GM18867 (cell line): ENCODE results near the gene MED26.
"Not testable (repeated sequence)": the region's sequence is repeated elsewhere in the genome, so short reads cannot be mapped to it uniquely, and the experiment has no call there.

Experiments used
- ATAC-seq: cut with Tn5 transposase; IDR thresholded peaks from one replicate; pipeline ENCODE4 v1.9.1; 2021; ENCODE audit warnings: mild to moderate bottlenecking, moderate library complexity; ENCODE audit not compliant: unreplicated experiment

The MED26 gene

GRCh38 chr19:16628183-16628983 lies at the start of gene MED26:
Gene MED26, minus strand, starts transcription at chr19:16628204. Its CDS starts 261 bp downstream, at chr19:16627943.
- ATAC-seq, result peak; percentile 78

GRCh38 chr19:16677055-16677454 lies 49.1 kb upstream of the MED26 start:
- no peak for ATAC-seq

- no peak for ATAC-seq
Measured at GRCh38 chr19:16676101-16676798, 48.2 kb upstream of the MED26 start.

- ATAC-seq, result not testable (repeated sequence)
Measured at GRCh38 chr19:16673839-16674238, 45.8 kb upstream of the MED26 start.

GRCh38 chr19:16673231-16673630 lies 45.2 kb upstream of the MED26 start:
- ATAC-seq, result no peak

- no peak for ATAC-seq
Measured at GRCh38 chr19:16671652-16672274, 43.8 kb upstream of the MED26 start.

GRCh38 chr19:16670291-16670690 lies 42.3 kb upstream of the MED26 start:
- no peak for ATAC-seq

GRCh38 chr19:16668702-16669101 lies 40.7 kb upstream of the MED26 start:
- ATAC-seq, result not testable (repeated sequence)

- no peak for ATAC-seq
Measured at GRCh38 chr19:16668176-16668575, 40.2 kb upstream of the MED26 start.

- no peak for ATAC-seq
Measured at GRCh38 chr19:16661480-16662034, 33.6 kb upstream of the MED26 start.

GRCh38 chr19:16660763-16661479 lies 32.9 kb upstream of the MED26 start, which contains the start of gene TMEM38A:
Gene TMEM38A, plus strand, starts transcription at chr19:16661139. Its CDS starts 79 bp downstream, at chr19:16661218.
- peak; percentile 20 for ATAC-seq

- peak; percentile 88 for ATAC-seq
Measured at GRCh38 chr19:16659832-16660708, 32.1 kb upstream of the MED26 start, which contains the start of gene SMIM7. Gene SMIM7, minus strand, starts transcription at chr19:16660144. Its CDS starts 34 bp downstream, at chr19:16660110.

- no peak for ATAC-seq
Measured at GRCh38 chr19:16659464-16659831, 31.4 kb upstream of the MED26 start.

- ATAC-seq, result no peak
Measured at GRCh38 chr19:16657384-16657783, 29.4 kb upstream of the MED26 start.

- no peak for ATAC-seq
Measured at GRCh38 chr19:16655727-16656126, 27.7 kb upstream of the MED26 start.

GRCh38 chr19:16654627-16655026 lies 26.6 kb upstream of the MED26 start:
- no peak for ATAC-seq

- no peak for ATAC-seq
Measured at GRCh38 chr19:16654140-16654539, 26.1 kb upstream of the MED26 start.

- ATAC-seq, result no peak
Measured at GRCh38 chr19:16652854-16653253, 24.9 kb upstream of the MED26 start.

- not testable (repeated sequence) for ATAC-seq
Measured at GRCh38 chr19:16651421-16652188, 23.6 kb upstream of the MED26 start.
